ENCODE measurements around the gene FAM193A. TPM values are rescaled to one million over a fixed set of nuclear protein-coding genes. Genes with fewer than 3 reads are reported as not detected.

Gene FAM193A
- total RNA-seq, 2 experiments from 2014 or later, result 20.1 to 20.4 TPM

DNA sequence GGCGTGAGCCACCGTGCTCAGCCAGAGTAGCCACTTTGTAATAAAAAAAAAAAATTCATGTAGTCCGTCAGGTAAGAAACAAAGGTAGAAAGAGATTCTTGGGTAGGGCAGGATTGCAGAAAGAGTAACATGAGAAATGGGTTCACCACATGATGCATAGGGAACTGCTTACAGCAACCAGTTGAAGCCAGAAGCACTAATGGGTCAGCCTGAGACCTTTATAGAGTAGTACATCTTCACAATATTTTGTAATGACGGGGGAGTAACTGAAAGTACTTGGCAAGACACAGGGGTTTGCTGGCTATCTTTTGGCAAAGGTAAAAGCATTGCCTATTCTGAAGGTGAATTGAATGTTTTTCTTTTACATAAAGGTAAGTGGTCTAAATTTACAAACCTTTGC lies 29.1 kb downstream of the FAM193A start:
- Mint-ChIP-seq H3K9me3 (no peaks in the 10 kb centered on the region), H3K27me3 (ENCODE audit: low read depth) (no peaks in the 10 kb centered on the region), H3K27ac (no peak overlapping the region), H3K4me1 (ENCODE audit: low read depth) (peaks cover 41% of the 10 kb centered on the region), H3K4me3 (no peak overlapping the region), H3K36me3 (ENCODE audit: low read depth) (peaks cover 16% of the 10 kb centered on the region)
- intact Hi-C loops (cut with micrococcal nuclease), result no loop called here
- no peak for DNase-seq
- CTCF ChIA-PET, result interaction anchor here (0.6 kb wide), 1 partner anchor 74 kb away, joined by 3 read pairs; no protein-coding TSS in a partner anchor

DNA sequence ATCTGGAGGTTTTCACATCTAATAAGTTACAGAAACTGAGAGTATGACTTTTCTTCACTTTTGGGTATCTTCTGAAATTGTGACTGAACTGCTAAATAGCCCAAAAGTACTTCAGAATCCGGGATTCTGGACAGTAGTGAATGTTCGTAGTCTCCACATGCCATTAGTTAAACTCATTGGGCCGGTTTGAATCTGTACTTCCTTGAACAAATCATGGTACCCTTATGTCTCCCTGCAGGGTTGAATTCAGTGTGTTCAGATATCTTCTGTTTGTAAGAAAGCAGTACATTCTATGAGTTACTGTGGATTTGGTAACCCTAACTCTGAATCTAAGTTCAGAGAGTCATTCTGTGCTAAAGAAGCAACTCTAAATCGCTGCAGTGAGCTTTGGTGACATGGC lies 33.6 kb downstream of the FAM193A start:
- CTCF ChIA-PET, result interaction anchor here (0.6 to 1.2 kb wide), 3 partner anchors 23 to 33 kb away, joined by 3 read pairs; no protein-coding TSS in a partner anchor
- Mint-ChIP-seq H3K9me3 (no peaks in the 10 kb centered on the region), H3K4me3 (no peak overlapping the region), H3K36me3 (ENCODE audit: low read depth) (peaks cover 8% of the 10 kb centered on the region), H3K27me3 (ENCODE audit: low read depth) (no peaks in the 10 kb centered on the region), H3K27ac (peak overlapping the region; percentile 74), H3K4me1 (ENCODE audit: low read depth) (peaks cover 61% of the 10 kb centered on the region)
- intact Hi-C loops (cut with micrococcal nuclease), result no loop called here
- DNase-seq, result no peak

DNA sequence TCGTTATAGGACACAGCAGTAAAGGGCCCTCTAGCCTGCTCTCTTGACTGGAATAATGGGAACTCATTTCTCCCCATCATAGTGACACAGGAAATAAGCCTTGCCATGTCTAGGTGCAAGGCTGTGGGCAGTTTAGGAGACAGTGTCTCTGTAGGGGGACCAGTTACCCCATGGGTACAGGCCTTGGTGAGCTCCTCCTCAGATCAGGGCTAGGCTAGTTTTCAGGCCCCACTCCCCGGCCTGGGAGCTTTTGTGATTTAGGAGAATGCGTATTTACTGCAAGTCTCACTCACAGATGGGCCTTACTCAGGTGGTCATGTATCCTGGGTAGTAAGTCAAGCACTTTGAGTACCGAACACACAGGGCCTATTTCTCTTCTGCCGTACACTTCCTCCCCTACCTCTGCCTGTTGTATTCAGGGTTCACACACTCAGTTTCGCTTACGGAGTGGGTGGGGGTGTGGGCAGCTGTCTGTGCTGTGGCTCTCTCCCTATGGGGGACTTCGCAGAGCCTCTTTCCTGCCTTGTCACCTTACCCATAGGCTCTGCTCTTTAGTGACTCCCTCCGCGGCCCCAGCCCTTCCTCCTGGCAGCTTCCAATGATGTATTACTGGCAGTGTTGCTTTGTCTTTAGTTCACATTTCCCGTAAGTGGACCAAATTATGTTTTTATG lies 34.2 kb downstream of the FAM193A start:
- DNase-seq, result peak; percentile 89
- intact Hi-C loops (cut with micrococcal nuclease), result loop anchor here (1.0 kb wide), 2 partner anchors 34 to 176 kb away; partner anchors contain the start of gene FAM193A
- H3K9me3 Mint-ChIP-seq, result no peaks in the 10 kb centered on the region
- CTCF ChIA-PET, result interaction anchor here (0.6 to 1.2 kb wide), 2 partner anchors 33 to 76 kb away, joined by 3 read pairs; no protein-coding TSS in a partner anchor
- H3K27me3 Mint-ChIP-seq (ENCODE audit: low read depth), result no peaks in the 10 kb centered on the region
- H3K36me3 Mint-ChIP-seq (ENCODE audit: low read depth), result peaks cover 8% of the 10 kb centered on the region
- peak overlapping the region; percentile 46 for H3K4me3 Mint-ChIP-seq
- H3K4me1 Mint-ChIP-seq (ENCODE audit: low read depth), result peaks cover 58% of the 10 kb centered on the region
- H3K27ac Mint-ChIP-seq, result peak overlapping the region; percentile 74

DNA sequence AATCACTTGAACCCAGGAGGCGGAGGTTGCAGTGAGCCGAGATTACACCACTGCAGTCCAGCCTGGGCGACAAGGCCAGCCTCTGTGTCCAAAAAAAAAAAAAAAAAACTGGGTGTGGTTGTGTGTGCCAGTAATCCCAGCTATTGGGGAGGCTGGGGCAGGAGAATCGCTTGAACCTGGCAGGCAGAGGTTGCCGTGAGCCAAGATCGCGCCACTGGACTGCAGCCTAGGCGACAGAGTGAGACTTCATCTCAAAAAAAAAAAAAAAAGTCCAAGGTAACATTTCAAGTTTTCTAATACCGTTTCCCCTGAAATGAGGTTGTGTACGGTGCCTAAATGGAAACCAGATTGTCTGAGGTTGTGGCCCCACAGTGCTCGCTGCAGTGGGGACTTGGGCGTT lies 35.6 kb downstream of the FAM193A start:
- peaks cover 57% of the 10 kb centered on the region for H3K4me1 Mint-ChIP-seq (ENCODE audit: low read depth)
- H3K27ac Mint-ChIP-seq, result peak overlapping the region; percentile 34
- DNase-seq, result no peak
- intact Hi-C loops (cut with micrococcal nuclease), result no loop called here
- no peaks in the 10 kb centered on the region for H3K27me3 Mint-ChIP-seq (ENCODE audit: low read depth)
- CTCF ChIA-PET, result no interaction called here
- no peaks in the 10 kb centered on the region for H3K9me3 Mint-ChIP-seq
- H3K4me3 Mint-ChIP-seq, result no peak overlapping the region
- H3K36me3 Mint-ChIP-seq (ENCODE audit: low read depth), result peaks cover 8% of the 10 kb centered on the region

DNA sequence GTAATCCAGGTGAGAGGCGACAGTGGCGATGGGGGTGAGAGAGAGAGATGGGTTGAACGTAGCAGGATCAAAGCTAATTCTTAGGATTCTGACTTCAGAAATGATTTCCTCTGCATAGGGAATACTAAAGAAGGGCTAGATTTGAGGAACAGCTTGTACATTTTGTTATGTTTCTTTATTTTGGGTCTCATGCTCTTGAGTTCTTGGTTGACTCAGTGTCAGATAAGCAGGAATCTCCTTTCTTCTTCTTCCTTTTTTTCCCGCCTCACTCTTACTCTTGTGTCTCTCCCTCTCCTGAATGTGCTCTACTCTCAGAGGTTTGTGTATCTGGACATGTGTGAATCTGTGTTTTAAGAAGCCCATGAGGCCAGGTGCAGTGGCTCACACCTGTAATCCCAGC lies 36.4 kb downstream of the FAM193A start:
- Mint-ChIP-seq H3K27ac (peak overlapping the region; percentile 34), H3K36me3 (ENCODE audit: low read depth) (peaks cover 8% of the 10 kb centered on the region), H3K9me3 (no peaks in the 10 kb centered on the region), H3K27me3 (ENCODE audit: low read depth) (no peaks in the 10 kb centered on the region), H3K4me1 (ENCODE audit: low read depth) (peaks cover 51% of the 10 kb centered on the region), H3K4me3 (no peak overlapping the region)
- CTCF ChIA-PET, result no interaction called here
- intact Hi-C loops (cut with micrococcal nuclease), result no loop called here
- no peak for DNase-seq

DNA sequence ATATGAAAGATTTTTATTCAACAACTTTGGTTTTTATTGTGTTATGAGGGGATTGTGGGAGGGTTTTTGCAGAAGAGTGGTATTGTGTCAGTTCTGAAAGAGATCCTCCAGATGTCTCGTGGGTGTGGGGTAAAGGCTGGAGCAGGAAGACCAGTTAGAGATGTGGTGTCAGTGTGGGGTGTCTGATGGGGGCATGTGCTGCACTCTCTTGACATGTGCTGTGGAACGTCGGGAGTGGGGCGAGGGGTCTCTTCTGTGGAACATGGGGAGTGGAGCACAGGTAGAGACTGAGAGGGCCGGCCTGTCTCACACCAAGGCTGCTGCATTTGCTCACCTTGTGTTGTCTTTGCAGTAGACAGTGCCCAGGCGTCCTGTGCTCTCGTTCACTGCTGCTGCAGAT lies 37.6 kb downstream of the FAM193A start:
- peaks cover 50% of the 10 kb centered on the region for H3K4me1 Mint-ChIP-seq (ENCODE audit: low read depth)
- H3K36me3 Mint-ChIP-seq (ENCODE audit: low read depth), result peaks cover 7% of the 10 kb centered on the region
- no peak overlapping the region for H3K4me3 Mint-ChIP-seq
- no peaks in the 10 kb centered on the region for H3K9me3 Mint-ChIP-seq
- DNase-seq, result no peak
- H3K27me3 Mint-ChIP-seq (ENCODE audit: low read depth), result no peaks in the 10 kb centered on the region
- CTCF ChIA-PET, result no interaction called here
- peak overlapping the region; percentile 0 for H3K27ac Mint-ChIP-seq
- intact Hi-C loops (cut with micrococcal nuclease), result no loop called here

DNA sequence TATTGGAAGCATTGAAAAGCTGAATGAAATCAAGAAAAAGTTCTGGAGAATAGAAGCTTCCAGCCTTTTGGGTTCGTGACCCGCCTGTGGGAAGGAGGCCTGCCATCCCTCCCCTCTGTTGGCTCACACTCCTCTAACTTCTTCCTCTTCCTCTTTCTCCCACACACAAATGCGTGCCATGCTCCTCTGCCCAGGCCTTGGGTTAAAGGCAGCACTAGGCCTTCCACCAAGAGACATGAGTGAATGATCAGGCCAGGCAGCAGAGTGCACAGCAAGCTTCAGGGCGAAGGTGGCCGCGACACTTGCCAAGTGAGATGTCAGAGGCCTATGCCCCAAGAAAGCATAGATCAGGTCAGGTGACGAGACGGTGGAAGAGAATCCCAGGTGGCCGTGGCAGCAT lies 38.4 kb downstream of the FAM193A start:
- intact Hi-C loops (cut with micrococcal nuclease), result no loop called here
- DNase-seq, result no peak
- Mint-ChIP-seq H3K4me3 (no peak overlapping the region), H3K27ac (no peak overlapping the region), H3K36me3 (ENCODE audit: low read depth) (peaks cover 7% of the 10 kb centered on the region), H3K4me1 (ENCODE audit: low read depth) (peaks cover 45% of the 10 kb centered on the region), H3K27me3 (ENCODE audit: low read depth) (no peaks in the 10 kb centered on the region), H3K9me3 (peaks cover 2% of the 10 kb centered on the region)
- CTCF ChIA-PET, result no interaction called here

DNA sequence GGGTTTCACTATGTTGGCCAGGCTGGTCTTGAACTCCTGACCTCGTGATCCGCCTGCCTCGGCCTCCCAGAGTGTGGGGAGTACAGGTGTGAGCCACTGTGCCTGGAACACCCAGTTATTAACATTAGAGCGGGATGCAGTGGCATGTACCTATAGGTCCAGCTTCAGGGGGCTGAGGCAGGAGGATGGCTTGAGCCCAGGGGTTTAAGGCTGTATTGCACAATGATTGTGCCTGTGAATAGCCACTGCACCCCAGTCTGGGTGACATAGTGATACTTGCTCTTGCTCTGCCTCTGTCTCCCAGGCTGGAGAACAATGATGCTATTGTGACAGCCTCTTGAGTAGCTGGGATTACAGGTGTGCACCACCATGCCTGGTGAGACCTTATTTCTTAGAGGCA lies 39.8 kb downstream of the FAM193A start:
- DNase-seq, result no peak
- H3K4me1 Mint-ChIP-seq (ENCODE audit: low read depth), result peaks cover 36% of the 10 kb centered on the region
- H3K4me3 Mint-ChIP-seq, result no peak overlapping the region
- H3K27me3 Mint-ChIP-seq (ENCODE audit: low read depth), result no peaks in the 10 kb centered on the region
- CTCF ChIA-PET, result no interaction called here
- no peak overlapping the region for H3K27ac Mint-ChIP-seq
- intact Hi-C loops (cut with micrococcal nuclease), result no loop called here
- peaks cover 6% of the 10 kb centered on the region for H3K9me3 Mint-ChIP-seq
- peaks cover 15% of the 10 kb centered on the region for H3K36me3 Mint-ChIP-seq (ENCODE audit: low read depth)

DNA sequence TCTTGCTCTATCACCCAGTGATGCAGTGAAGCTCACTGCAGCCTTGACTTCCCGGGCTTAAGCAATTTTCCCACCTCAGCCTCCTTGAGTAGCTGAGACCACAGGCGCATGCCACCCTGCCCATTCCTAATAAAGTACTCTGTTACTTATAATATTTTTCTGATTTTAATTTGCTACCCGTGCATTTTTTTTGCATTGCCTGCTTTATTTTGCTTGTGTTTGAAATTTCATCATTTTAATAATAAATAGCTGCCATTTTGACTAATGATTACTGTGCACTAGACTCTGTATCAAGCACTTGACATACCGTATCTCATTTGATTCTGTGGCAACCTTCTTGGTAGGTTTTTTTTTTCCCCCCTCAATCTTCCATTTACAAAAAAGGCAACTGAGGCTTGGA lies 41.7 kb downstream of the FAM193A start:
- CTCF ChIA-PET, result interaction anchor here (0.9 kb wide), 1 partner anchor 30 kb away, joined by 3 read pairs; no protein-coding TSS in a partner anchor
- Mint-ChIP-seq H3K4me1 (ENCODE audit: low read depth) (peaks cover 37% of the 10 kb centered on the region), H3K36me3 (ENCODE audit: low read depth) (peaks cover 15% of the 10 kb centered on the region), H3K9me3 (peaks cover 6% of the 10 kb centered on the region), H3K4me3 (no peak overlapping the region), H3K27ac (no peak overlapping the region), H3K27me3 (ENCODE audit: low read depth) (no peaks in the 10 kb centered on the region)
- no peak for DNase-seq
- intact Hi-C loops (cut with micrococcal nuclease), result no loop called here

DNA sequence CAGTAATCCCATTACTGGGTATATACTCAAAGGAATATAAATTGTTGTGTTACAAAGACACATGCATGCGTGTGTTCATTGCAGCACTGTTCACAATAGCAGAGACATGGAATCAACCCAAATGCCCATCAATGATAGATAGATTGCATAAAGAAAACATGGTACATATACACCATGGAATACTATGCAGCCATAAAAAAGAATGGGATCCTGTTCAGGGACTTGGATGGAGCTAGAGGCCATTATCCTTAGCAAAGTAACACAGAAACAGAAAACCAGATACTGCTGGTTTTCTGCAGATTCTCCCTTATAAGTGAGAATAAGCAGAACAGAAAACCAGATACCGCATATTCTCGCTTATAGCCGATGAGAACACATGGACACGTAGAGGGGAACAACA lies 43.5 kb downstream of the FAM193A start:
- H3K27ac Mint-ChIP-seq, result no peak overlapping the region
- peaks cover 30% of the 10 kb centered on the region for H3K4me1 Mint-ChIP-seq (ENCODE audit: low read depth)
- no peak overlapping the region for H3K4me3 Mint-ChIP-seq
- intact Hi-C loops (cut with micrococcal nuclease), result no loop called here
- CTCF ChIA-PET, result no interaction called here
- no peaks in the 10 kb centered on the region for H3K27me3 Mint-ChIP-seq (ENCODE audit: low read depth)
- DNase-seq, result no peak
- peaks cover 14% of the 10 kb centered on the region for H3K36me3 Mint-ChIP-seq (ENCODE audit: low read depth)
- H3K9me3 Mint-ChIP-seq, result peaks cover 6% of the 10 kb centered on the region

DNA sequence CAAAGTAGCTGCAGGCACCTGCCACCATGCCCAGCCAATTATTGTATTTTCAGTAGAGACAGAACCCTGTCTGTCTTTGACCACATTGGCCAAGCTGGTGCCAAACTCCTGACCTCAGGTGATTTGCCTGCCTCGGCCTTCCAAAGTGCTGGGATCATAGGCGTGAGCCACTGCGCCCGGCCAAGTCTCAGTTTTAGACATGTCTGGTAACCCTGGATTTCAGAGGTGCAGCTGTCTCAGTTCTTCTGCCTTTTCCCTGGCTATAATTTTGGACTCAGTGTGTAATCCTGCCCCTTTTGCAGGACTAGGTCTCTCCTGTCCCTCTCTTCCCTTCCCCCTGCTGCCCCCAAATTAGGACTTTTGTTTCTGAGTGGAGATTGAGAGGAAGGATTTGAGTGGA lies 46.6 kb downstream of the FAM193A start:
- intact Hi-C loops (cut with micrococcal nuclease), result no loop called here
- H3K4me3 Mint-ChIP-seq, result no peak overlapping the region
- no peak overlapping the region for H3K27ac Mint-ChIP-seq
- peaks cover 6% of the 10 kb centered on the region for H3K9me3 Mint-ChIP-seq
- CTCF ChIA-PET, result interaction anchor here (0.6 kb wide), 1 partner anchor 20 kb away, joined by 3 read pairs; no protein-coding TSS in a partner anchor
- H3K36me3 Mint-ChIP-seq (ENCODE audit: low read depth), result peaks cover 13% of the 10 kb centered on the region
- H3K4me1 Mint-ChIP-seq (ENCODE audit: low read depth), result peaks cover 45% of the 10 kb centered on the region
- H3K27me3 Mint-ChIP-seq (ENCODE audit: low read depth), result no peaks in the 10 kb centered on the region
- DNase-seq, result no peak

DNA sequence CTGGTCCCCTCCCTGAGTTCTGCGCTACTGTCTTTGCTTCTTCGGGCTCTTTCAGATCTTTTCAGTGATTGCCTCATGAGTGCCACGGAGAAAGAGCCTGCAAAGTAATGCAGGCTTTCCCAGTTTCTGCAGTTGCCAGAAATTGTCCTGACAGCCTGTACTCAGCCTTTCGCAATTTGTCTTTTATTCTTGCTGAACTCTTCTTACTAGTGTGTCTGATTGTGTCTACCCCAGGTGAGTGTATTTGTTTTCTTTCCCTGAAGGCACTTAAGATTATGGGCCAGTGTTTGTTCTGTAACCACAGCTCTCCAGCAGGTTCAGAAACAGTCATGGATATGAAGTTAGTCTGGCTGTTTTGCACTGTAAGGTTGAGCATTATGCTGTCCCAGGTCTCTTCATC lies 47.1 kb downstream of the FAM193A start:
- Mint-ChIP-seq H3K27ac (no peak overlapping the region), H3K4me1 (ENCODE audit: low read depth) (peaks cover 49% of the 10 kb centered on the region), H3K9me3 (peaks cover 6% of the 10 kb centered on the region), H3K4me3 (no peak overlapping the region), H3K27me3 (ENCODE audit: low read depth) (no peaks in the 10 kb centered on the region), H3K36me3 (ENCODE audit: low read depth) (peaks cover 13% of the 10 kb centered on the region)
- intact Hi-C loops (cut with micrococcal nuclease), result no loop called here
- CTCF ChIA-PET, result interaction anchor here (0.6 kb wide), 1 partner anchor 20 kb away, joined by 3 read pairs; no protein-coding TSS in a partner anchor
- no peak for DNase-seq

DNA sequence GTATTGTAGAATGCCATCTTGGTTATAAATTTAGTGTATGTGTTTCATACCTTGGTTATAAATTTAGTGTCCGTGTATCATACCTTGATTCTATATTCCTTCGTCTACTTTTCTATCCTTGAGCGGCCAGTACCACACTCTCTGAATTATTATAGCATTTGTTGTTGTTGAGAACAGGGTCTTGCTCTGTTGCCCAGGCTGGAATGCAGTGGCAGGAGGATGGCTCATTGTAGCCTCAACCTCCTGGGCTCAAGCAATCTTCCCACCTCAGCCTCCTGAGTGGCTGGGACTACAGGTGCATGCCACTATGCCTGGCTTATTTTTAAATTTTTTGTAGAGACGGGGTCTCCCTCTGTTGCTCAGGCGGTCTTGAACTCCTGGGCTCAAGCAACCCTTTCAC lies 50.1 kb downstream of the FAM193A start:
- intact Hi-C loops (cut with micrococcal nuclease), result no loop called here
- Mint-ChIP-seq H3K4me1 (ENCODE audit: low read depth) (peaks cover 60% of the 10 kb centered on the region), H3K36me3 (ENCODE audit: low read depth) (peaks cover 2% of the 10 kb centered on the region), H3K9me3 (no peaks in the 10 kb centered on the region), H3K4me3 (no peak overlapping the region), H3K27ac (no peak overlapping the region), H3K27me3 (ENCODE audit: low read depth) (no peaks in the 10 kb centered on the region)
- CTCF ChIA-PET, result no interaction called here
- no peak for DNase-seq

Data from activated naive CD4-positive, alpha-beta T cell treated with anti-CD3 and anti-CD28 coated beads for 36 hours (primary cell).